IMR-90 (cell line): ENCODE results near the gene SLC2A13. TPM values are rescaled to one million over a fixed set of nuclear protein-coding genes. Genes with fewer than 3 reads are reported as not detected.

Source experiments
- ATAC-seq: fragments of 200-7000 bp; cut with Tn5 transposase; 2 replicates; pipeline ENCODE4 v1.9.1; 2020; ENCODE audit warnings: low read depth, mild to moderate bottlenecking, moderate library complexity
- BruUV-seq: library from RNA; stranded (reverse); fragments of 400-500 nt; replicated peaks from 2 replicates; lab custom pipeline; 2021; lab: Mats Ljungman, UMichigan
- CTCF ChIA-PET: fragments of 300-600 bp; formaldehyde crosslinking; extraction: SDS; loops from one replicate; lab custom pipeline; 2021; ENCODE audit warnings: antibody characterized with exemption; lab: Yijun Ruan, JAX
- POLR2A ChIA-PET: fragments of 300-600 bp; sonication (Branson Sonifier 250); formaldehyde crosslinking; loops from one replicate; lab custom pipeline; 2022; ENCODE audit warnings: antibody characterized with exemption; ENCODE audit not compliant: unreplicated experiment; lab: Charles Lee
- DNase-seq: peaks from one replicate; pipeline ENCODE4 v3.0.0; 2013
- H2AFZ ChIP-seq: replicated peaks from 2 replicates; pipeline ENCODE3; 2013; ENCODE audit warnings: low read length, mild to moderate bottlenecking; ENCODE audit not compliant: poor library complexity
- H2AK5ac ChIP-seq: 2 replicates; pipeline ENCODE4 v1.6.1; 2013; ENCODE audit warnings: low read depth, low read length, inconsistent platforms
- H2AK9ac ChIP-seq: replicated peaks from 2 replicates; pipeline ENCODE3; 2013; ENCODE audit warnings: mild to moderate bottlenecking, low read depth, low read length, moderate library complexity; ENCODE audit not compliant: poor library complexity
- H2BK120ac ChIP-seq: 2 replicates; pipeline ENCODE4 v1.6.1; 2013; ENCODE audit warnings: low read depth, low read length, inconsistent platforms
- H2BK15ac ChIP-seq: 3 replicates; pipeline ENCODE4 v1.6.1; 2013; ENCODE audit warnings: low read depth, low read length, inconsistent platforms
- H2BK20ac ChIP-seq: 2 replicates; pipeline ENCODE4 v1.6.1; 2013; ENCODE audit warnings: low read depth, mild to moderate bottlenecking, inconsistent platforms, low read length, moderate library complexity
- H2BK5ac ChIP-seq: 2 replicates; pipeline ENCODE4 v1.6.1; 2013; ENCODE audit warnings: mild to moderate bottlenecking, low read depth, low read length, inconsistent platforms; ENCODE audit not compliant: poor library complexity, severe bottlenecking
- H3K14ac ChIP-seq: replicated peaks from 2 replicates; pipeline ENCODE4 v1.6.1; 2013; ENCODE audit warnings: low read depth, low read length, inconsistent platforms
- H3K18ac ChIP-seq: 2 replicates; pipeline ENCODE4 v1.6.1; 2013; ENCODE audit warnings: low read depth, low read length, control low read depth
- H3K23ac ChIP-seq: 2 replicates; pipeline ENCODE4 v1.6.1; 2013; ENCODE audit warnings: low read depth, low read length, inconsistent platforms
- H3K27ac ChIP-seq: 2 replicates; pipeline ENCODE4 v1.5.1; 2013; ENCODE audit warnings: mild to moderate bottlenecking, control low read depth, low read length; ENCODE audit not compliant: insufficient read depth
- H3K27me3 ChIP-seq: 2 replicates; pipeline ENCODE4 v1.6.1; 2013; ENCODE audit warnings: low read length; ENCODE audit not compliant: control insufficient read depth, insufficient read depth
- H3K36me3 ChIP-seq: 2 replicates; pipeline ENCODE4 v1.6.1; 2013; ENCODE audit warnings: low read length, mixed read lengths; ENCODE audit not compliant: control insufficient read depth, insufficient read depth
- H3K4ac ChIP-seq: 2 replicates; pipeline ENCODE4 v1.6.1; 2013; ENCODE audit warnings: low read depth, low read length, inconsistent platforms
- H3K4me1 ChIP-seq: 2 replicates; pipeline ENCODE4 v1.6.1; 2013; ENCODE audit warnings: low read length, mixed read lengths; ENCODE audit not compliant: control insufficient read depth, insufficient read depth
- H3K4me2 ChIP-seq: 2 replicates; pipeline ENCODE4 v1.6.1; 2013; ENCODE audit warnings: low read depth, mild to moderate bottlenecking, control low read depth, low read length, moderate library complexity
- H3K4me3 ChIP-seq: 2 replicates; pipeline ENCODE4 v1.5.1; 2013; ENCODE audit warnings: low read depth, mild to moderate bottlenecking, control low read depth, low read length, moderate library complexity; ENCODE audit not compliant: insufficient read depth
- H3K56ac ChIP-seq: 2 replicates; pipeline ENCODE4 v1.6.1; 2013; ENCODE audit warnings: low read length, inconsistent platforms; ENCODE audit not compliant: insufficient read depth; ENCODE audit errors: extremely low read depth
- H3K79me1 ChIP-seq, 2 experiments: 2 replicates each; pipeline ENCODE4 v1.6.1; 2013; ENCODE audit warnings: low read length in 2 of 2, inconsistent platforms in 1 of 2, low read depth in 1 of 2
- H3K9ac ChIP-seq: 2 replicates; pipeline ENCODE4 v1.6.1; 2013; ENCODE audit warnings: low read depth, low read length, control low read depth
- H3K9me1 ChIP-seq: 2 replicates; pipeline ENCODE4 v1.6.1; 2013; ENCODE audit warnings: low read length, inconsistent platforms; ENCODE audit not compliant: insufficient read depth
- H3K9me3 ChIP-seq: 2 replicates; pipeline ENCODE4 v1.6.1; 2013; ENCODE audit warnings: low read length; ENCODE audit not compliant: control insufficient read depth, insufficient read depth
- H4K20me1 ChIP-seq: 2 replicates; pipeline ENCODE4 v1.6.1; 2013; ENCODE audit warnings: low read length, inconsistent platforms; ENCODE audit not compliant: insufficient read depth
- H4K5ac ChIP-seq: 2 replicates; pipeline ENCODE4 v1.6.1; 2013; ENCODE audit warnings: mild to moderate bottlenecking, low read depth, low read length, control low read depth
- H4K8ac ChIP-seq, 2 experiments: 2 replicates each; pipeline ENCODE4 v1.6.1; 2013; ENCODE audit warnings: low read depth in 2 of 2, low read length in 2 of 2, control low read depth in 1 of 2, inconsistent platforms in 1 of 2
- H4K91ac ChIP-seq: 2 replicates; pipeline ENCODE4 v1.6.1; 2013; ENCODE audit warnings: low read depth, low read length, inconsistent platforms; ENCODE audit not compliant: insufficient read depth
- BHLHE40 ChIP-seq: fragments of 150-350 bp; IDR thresholded peaks from 2 replicates; pipeline ENCODE4 v1.6.1; 2016; ENCODE audit warnings: mild to moderate bottlenecking, low read depth, low read length
- CEBPB ChIP-seq: IDR thresholded peaks from 2 replicates; pipeline ENCODE4 v1.6.1; 2012; ENCODE audit warnings: low read depth, low read length, improper control_type of control experiment
- CHD1 ChIP-seq: IDR thresholded peaks from 2 replicates; pipeline ENCODE4 v1.6.1; 2012; ENCODE audit warnings: low read depth, low read length, improper control_type of control experiment
- CTCF ChIP-seq: conservative IDR thresholded peaks from 2 replicates; pipeline ENCODE4 v1.5.1; 2012; ENCODE audit warnings: mild to moderate bottlenecking, low read depth, low read length, improper control_type of control experiment
- ELK1 ChIP-seq: fragments of 150-350 bp; IDR thresholded peaks from 2 replicates; pipeline ENCODE4 v1.6.1; 2016; ENCODE audit warnings: low read depth, mild to moderate bottlenecking, low read length, moderate library complexity, borderline replicate concordance
- MAZ ChIP-seq: IDR thresholded peaks from 2 replicates; pipeline ENCODE4 v1.6.1; 2012; ENCODE audit warnings: low read depth, mild to moderate bottlenecking, low read length, improper control_type of control experiment, moderate library complexity, borderline replicate concordance
- MXI1 ChIP-seq: IDR thresholded peaks from 2 replicates; pipeline ENCODE4 v1.6.1; 2012; ENCODE audit warnings: low read depth, mild to moderate bottlenecking, low read length, moderate library complexity, borderline replicate concordance
- NFE2L2 ChIP-seq: fragments of 150-350 bp; IDR thresholded peaks from 2 replicates; pipeline ENCODE4 v1.6.1; 2016; ENCODE audit warnings: low read depth, mild to moderate bottlenecking, low read length
- RAD21 ChIP-seq: IDR thresholded peaks from 2 replicates; pipeline ENCODE4 v1.6.1; 2012; ENCODE audit warnings: low read length, improper control_type of control experiment
- RCOR1 ChIP-seq: IDR thresholded peaks from 2 replicates; pipeline ENCODE4 v1.6.1; 2012; ENCODE audit warnings: mild to moderate bottlenecking, low read length, improper control_type of control experiment; ENCODE audit not compliant: insufficient replicate concordance
- RFX5 ChIP-seq: IDR thresholded peaks from 2 replicates; pipeline ENCODE4 v1.8.0; 2012; ENCODE audit warnings: low read depth, mild to moderate bottlenecking, low read length, moderate library complexity
- WGBS, 2 experiments: methylation state at CpG; one replicate each; pipeline versions ENCODE4 v1.1.5 to v1.1.7; 2013; ENCODE audit warnings: missing lambda C conversion rate in 2 of 2; ENCODE audit not compliant: insufficient read length in 1 of 2; ENCODE audit errors: extremely low coverage in 2 of 2; 5-methylcytosine and 5-hydroxymethylcytosine counted together
- dilution Hi-C: fragments of 300-500 bp; cut with HindIII; formaldehyde crosslinking; loops from one replicate; pipeline ENCODE4 v1.14.3; 2018; ENCODE audit warnings: low sequenced_read_pairs; ENCODE audit not compliant: unreplicated experiment
- in situ Hi-C: fragments of 300-500 bp; cut with MboI; formaldehyde crosslinking; loops from 3 replicates; pipeline ENCODE4 v1.14.3; 2019; ENCODE audit warnings: low sequenced_read_pairs, inconsistent platforms, mixed read lengths
- intact Hi-C: fragments of 100-400 bp; cut with micrococcal nuclease; formaldehyde crosslinking; loops from 2 replicates; pipeline ENCODE4 v1.10.0; 2022
- polyA plus RNA-seq, 3 experiments: library from polyadenylated mRNA; depleted of rRNA; stranded (reverse); fragments of >200 nt; gene quantifications; 2 replicates each; pipeline ENCODE4 v1.2.3, GENCODE V29; 2012; ENCODE audit warnings: low replicate concordance in 1 of 3
- total RNA-seq: library from RNA; depleted of rRNA; stranded (reverse); fragments of >200 nt; gene quantifications from 2 replicates; pipeline ENCODE4 v1.2.3, GENCODE V29; 2012

The SLC2A13 gene
- total and polyA plus RNA-seq, 2 of the 4 experiments (the other 2 are of a cell fraction), result 1.5 to 3.9 TPM

GRCh38 chr12:39874785-39875184 lies 231.1 kb downstream of the SLC2A13 start:
- Histone ChIP-seq H3K56ac (no peak overlapping the region), H4K8ac (no peak overlapping the region), H3K27me3 (no peaks in the 10 kb centered on the region), H3K79me1 (no peaks in the 10 kb centered on the region), H2AK9ac (no peak overlapping the region), H2BK15ac (no peak overlapping the region), H2BK120ac (no peak overlapping the region), H3K27ac (no peak overlapping the region), H4K20me1 (no peaks in the 10 kb centered on the region), H3K4me2 (no peak overlapping the region), H3K18ac (no peak overlapping the region), H3K9me1 (no peaks in the 10 kb centered on the region), H3K4me1 (no peaks in the 10 kb centered on the region), H3K4me3 (no peak overlapping the region), H3K9me3 (no peaks in the 10 kb centered on the region; the same call in 1 of the 2 replicates), H3K14ac (no peak overlapping the region), H4K5ac (no peak overlapping the region), H2AK5ac (no peak overlapping the region), H2BK20ac (no peak overlapping the region), H2BK5ac (no peak overlapping the region), H3K23ac (no peak overlapping the region), H2AFZ (no peak overlapping the region), H3K36me3 (no peaks in the 10 kb centered on the region), H3K4ac (no peak overlapping the region), H3K9ac (no peak overlapping the region), H4K91ac (no peak overlapping the region)
- no peak for DNase-seq
- CTCF ChIA-PET, result no interaction called here
- BruUV-seq, result no TSS peak
- no peak for ATAC-seq
- POLR2A ChIA-PET, result no interaction called here
- intact Hi-C loops, result no loop called here
- in situ Hi-C loops, result no loop called here
- dilution Hi-C loops, result no loop called here
- TF ChIP-seq MXI1 (no peak), ELK1 (no peak), RAD21 (no peak), CTCF (no peak), RCOR1 (no peak), BHLHE40 (no peak), CHD1 (no peak), MAZ (no peak), NFE2L2 (no peak), CEBPB (no peak), RFX5 (no peak)
- 40% methylated on average over 1 of the region's 2 CpGs; no CpG with 5 or more reads in 1 of the 2 experiments for WGBS, 2 experiments
